Measurements from ENCODE around the gene PELI2.

Gene PELI2

GRCh38 chr14:56117765-56118610 lies at the start of gene PELI2:
Gene PELI2 (plus strand): TSS chr14:56118411. CDS start chr14:56118661, 250 bp downstream.
- DNase-seq (ENCODE audit: low spot score), result peak; percentile 65

GRCh38 chr14:56073799-56074198 lies 44.4 kb upstream of the PELI2 start:
- DNase-seq (ENCODE audit: low spot score), result no peak

- no peak for DNase-seq (ENCODE audit: low spot score)
Measured at GRCh38 chr14:56075301-56075700, 42.9 kb upstream of the PELI2 start.

- no peak for DNase-seq (ENCODE audit: low spot score)
Measured at GRCh38 chr14:56081139-56081538, 37.1 kb upstream of the PELI2 start.

- DNase-seq (ENCODE audit: low spot score), result no peak
Measured at GRCh38 chr14:56082880-56083279, 35.3 kb upstream of the PELI2 start.

GRCh38 chr14:56085471-56085870 lies 32.7 kb upstream of the PELI2 start:
- DNase-seq (ENCODE audit: low spot score), result no peak

GRCh38 chr14:56087671-56088471 lies 30.3 kb upstream of the PELI2 start:
- DNase-seq (ENCODE audit: low spot score), result no peak

GRCh38 chr14:56088941-56089340 lies 29.3 kb upstream of the PELI2 start:
- DNase-seq (ENCODE audit: low spot score), result no peak

- no peak for DNase-seq (ENCODE audit: low spot score)
Measured at GRCh38 chr14:56092763-56093162, 25.4 kb upstream of the PELI2 start.

GRCh38 chr14:56094076-56094475 lies 24.1 kb upstream of the PELI2 start:
- no peak for DNase-seq (ENCODE audit: low spot score)

GRCh38 chr14:56098021-56098420 lies 20.2 kb upstream of the PELI2 start:
- DNase-seq (ENCODE audit: low spot score), result no peak

GRCh38 chr14:56099081-56099797 lies 19.0 kb upstream of the PELI2 start:
- no peak for DNase-seq (ENCODE audit: low spot score)

- DNase-seq (ENCODE audit: low spot score), result no peak
Measured at GRCh38 chr14:56100556-56100955, 17.7 kb upstream of the PELI2 start.

GRCh38 chr14:56102941-56103340 lies 15.3 kb upstream of the PELI2 start:
- no peak for DNase-seq (ENCODE audit: low spot score)

GRCh38 chr14:56107615-56108014 lies 10.6 kb upstream of the PELI2 start:
- DNase-seq (ENCODE audit: low spot score), result no peak

GRCh38 chr14:56108057-56108456 lies 10.2 kb upstream of the PELI2 start:
- no peak for DNase-seq (ENCODE audit: low spot score)

- no peak for DNase-seq (ENCODE audit: low spot score)
Measured at GRCh38 chr14:56112781-56113180, 5.4 kb upstream of the PELI2 start.

GRCh38 chr14:56115334-56115870 lies 2.8 kb upstream of the PELI2 start:
- no peak for DNase-seq (ENCODE audit: low spot score)

- DNase-seq (ENCODE audit: low spot score), result no peak
Measured at GRCh38 chr14:56115976-56116893, 2.0 kb upstream of the PELI2 start.

- no peak for DNase-seq (ENCODE audit: low spot score)
Measured at GRCh38 chr14:56118611-56119181, 485 bp downstream of the PELI2 start.
